CD14-positive monocyte (primary cell): ENCODE results near the gene KASH5. TPM values are rescaled to one million over a fixed set of nuclear protein-coding genes. Genes with fewer than 3 reads are reported as not detected.

Experiments used
- DNase-seq, 3 donors: peaks; one replicate each; pipeline ENCODE4 v3.0.0-alpha.2; 2011 to 2022
- H2AFZ ChIP-seq: 2 replicates; pipeline ENCODE4 v1.6.0; 2012; ENCODE audit warnings: mild to moderate bottlenecking, low read depth, low read length, inconsistent platforms; ENCODE audit not compliant: insufficient read depth, poor library complexity, severe bottlenecking
- H3K27ac ChIP-seq, 2 donors: 1 replicate in 1 of 2; 2 replicates in 1 of 2; pipeline ENCODE4 v1.5.1; 2012 to 2013; ENCODE audit warnings: low read length in 2 of 2, control low read depth in 1 of 2, inconsistent platforms in 1 of 2, low read depth in 1 of 2, mild to moderate bottlenecking in 1 of 2
- H3K27me3 ChIP-seq, 2 donors: one replicate each; pipeline versions ENCODE4 v1.6.0 to v1.6.1; 2011 to 2013; ENCODE audit warnings: low read length in 2 of 2; ENCODE audit not compliant: control insufficient read depth in 2 of 2, insufficient read depth in 2 of 2
- H3K36me3 ChIP-seq, 2 donors: replicated peaks in 1 of 2; 1 replicate in 1 of 2; 2 replicates in 1 of 2; pipeline versions ENCODE4 v1.5.1 to v1.6.1; 2012 to 2013; ENCODE audit warnings: low read length in 2 of 2, control low read depth in 1 of 2, inconsistent platforms in 1 of 2, mild to moderate bottlenecking in 1 of 2; ENCODE audit not compliant: insufficient read depth in 2 of 2, control insufficient read depth in 1 of 2
- H3K4me1 ChIP-seq, 2 donors: 1 replicate in 1 of 2; 2 replicates in 1 of 2; pipeline versions ENCODE4 v1.5.1 to v1.6.1; 2012 to 2013; ENCODE audit warnings: low read length in 2 of 2, control low read depth in 1 of 2, inconsistent platforms in 1 of 2, mild to moderate bottlenecking in 1 of 2, moderate library complexity in 1 of 2; ENCODE audit not compliant: insufficient read depth in 2 of 2, control insufficient read depth in 1 of 2
- H3K4me2 ChIP-seq: replicated peaks from 2 replicates; pipeline ENCODE3; 2012; ENCODE audit warnings: low read length, moderate library complexity, mild to moderate bottlenecking; ENCODE audit not compliant: poor library complexity, severe bottlenecking; ENCODE audit errors: extremely low read depth
- H3K4me3 ChIP-seq, 3 experiments: fragments of 200-600 bp in 1 of 3; sonication (generic) in 1 of 3; replicated peaks in 1 of 3; 1 replicate in 2 of 3; 2 replicates in 1 of 3; pipeline ENCODE4 v1.5.1; 2011 to 2013; ENCODE audit warnings: low read length in 3 of 3, mild to moderate bottlenecking in 3 of 3, control low read depth in 2 of 3, low read depth in 2 of 3, inconsistent platforms in 1 of 3, moderate library complexity in 1 of 3
- H3K79me2 ChIP-seq: 2 replicates; pipeline ENCODE4 v1.6.0; 2012; ENCODE audit warnings: mild to moderate bottlenecking, control low read depth, inconsistent platforms, low read length, moderate library complexity; ENCODE audit not compliant: insufficient read depth
- H3K9ac ChIP-seq: 2 replicates; pipeline ENCODE4 v1.6.0; 2017; ENCODE audit warnings: low read length, mild to moderate bottlenecking; ENCODE audit not compliant: insufficient read depth, poor library complexity, severe bottlenecking
- H3K9me3 ChIP-seq, 2 donors: replicated peaks in 1 of 2; 1 replicate in 1 of 2; 2 replicates in 1 of 2; pipeline versions ENCODE4 v1.5.1 to v1.6.1; 2012 to 2013; ENCODE audit warnings: low read length in 2 of 2, control low read depth in 1 of 2; ENCODE audit not compliant: control insufficient read depth in 1 of 2, insufficient read depth in 1 of 2
- H4K20me1 ChIP-seq: 2 replicates; pipeline ENCODE4 v1.6.0; 2012; ENCODE audit warnings: mild to moderate bottlenecking, low read length, control low read depth, moderate library complexity; ENCODE audit not compliant: insufficient read depth
- H3K27ac Mint-ChIP-seq, 7 donors: one replicate each; pipeline ENCODE4 v1.8.0; 2020; ENCODE audit warnings: mild to moderate bottlenecking in 7 of 7, mixed read lengths in 7 of 7, moderate library complexity in 6 of 7, inconsistent platforms in 2 of 7
- H3K27me3 Mint-ChIP-seq, 3 donors: one replicate each; pipeline ENCODE4 v1.8.0; 2021 to 2022; ENCODE audit warnings: low read depth in 3 of 3, mild to moderate bottlenecking in 3 of 3, mixed read lengths in 3 of 3, moderate library complexity in 3 of 3, inconsistent platforms in 1 of 3
- H3K36me3 Mint-ChIP-seq, 2 donors: one replicate each; pipeline ENCODE4 v1.8.0; 2020; ENCODE audit warnings: mixed read lengths in 2 of 2, inconsistent platforms in 1 of 2, mild to moderate bottlenecking in 1 of 2
- H3K4me1 Mint-ChIP-seq: one replicate; pipeline ENCODE4 v1.8.0; 2020; ENCODE audit warnings: mild to moderate bottlenecking, mixed read lengths
- H3K4me3 Mint-ChIP-seq, 2 donors: one replicate each; pipeline ENCODE4 v1.8.0; 2020; ENCODE audit warnings: mild to moderate bottlenecking in 2 of 2, mixed read lengths in 2 of 2, moderate library complexity in 1 of 2
- H3K9me3 Mint-ChIP-seq, 7 donors: one replicate each; pipeline ENCODE4 v1.8.0; 2020 to 2022; ENCODE audit warnings: mixed read lengths in 7 of 7, mild to moderate bottlenecking in 6 of 7, moderate library complexity in 6 of 7, inconsistent platforms in 2 of 7
- WGBS: methylation state at CpG from one replicate; pipeline ENCODE4 v1.1.5; 2013; ENCODE audit warnings: missing lambda C conversion rate; ENCODE audit not compliant: insufficient coverage; 5-methylcytosine and 5-hydroxymethylcytosine counted together
- intact Hi-C, 2 donors: fragments of 100-400 bp; cut with micrococcal nuclease; formaldehyde crosslinking; loops; one replicate each; pipeline versions ENCODE4 v1.15.0 to v1.15.1; 2023
- polyA plus RNA-seq, 3 donors: library from polyadenylated mRNA; depleted of rRNA in 1 of 3; unstranded in 2 of 3; stranded (reverse) in 1 of 3; fragments of 300-500 nt in 2 of 3; fragments of >200 nt in 1 of 3; fragmentation: Illumina TruSeq in 2 of 3; gene quantifications; 1 replicate in 2 of 3; 2 replicates in 1 of 3; pipeline ENCODE4 v1.2.3, GENCODE V29; 2012 to 2021
- TF ChIP-seq, protein P1 (sequence below): fragments of 200-600 bp; IDR thresholded peaks from one replicate; pipeline ENCODE4 v1.8.0; 2022; ENCODE audit warnings: antibody characterized with exemption, mild to moderate bottlenecking

KASH5 gene
- polyA plus RNA-seq, 3 donors: not detected

DNA sequence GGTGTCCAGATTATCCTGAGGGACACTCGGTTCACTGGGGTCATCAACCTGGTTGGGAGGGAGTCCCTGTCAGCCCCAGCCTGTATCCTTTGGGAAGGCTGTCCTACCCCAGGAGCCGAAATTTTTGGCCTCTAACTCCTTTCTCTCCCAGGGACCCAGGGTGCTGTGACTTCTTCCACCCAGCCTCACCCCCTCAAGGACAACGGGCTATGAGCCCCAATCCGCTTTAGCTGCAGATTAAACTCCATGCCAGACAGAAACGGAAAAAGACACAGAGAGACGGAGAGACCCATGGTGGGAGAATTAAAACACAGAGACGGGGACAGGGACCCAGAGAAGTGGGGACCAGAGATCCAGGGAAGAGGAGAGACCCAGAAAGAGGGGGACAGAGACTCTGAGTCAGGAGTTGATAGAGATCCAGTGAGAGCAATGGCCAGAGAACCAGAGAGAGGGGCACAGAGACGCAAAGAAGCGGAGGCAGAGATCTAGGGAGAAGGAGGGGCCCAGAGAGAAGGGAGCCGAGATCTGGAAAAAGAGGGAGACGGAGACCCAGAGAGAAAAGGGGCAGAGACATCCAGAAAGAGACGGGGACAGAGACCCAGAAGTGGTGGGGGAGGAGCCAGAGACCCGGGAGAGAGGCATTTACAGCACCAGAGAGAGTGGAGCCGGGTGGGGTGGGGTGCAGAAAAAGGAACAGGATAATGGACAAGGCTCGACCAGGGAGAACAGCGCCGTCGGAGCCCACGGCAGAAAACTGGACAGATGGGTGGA lies 52.6 kb downstream of the KASH5 start:
- Histone ChIP-seq H3K4me3 (no peak overlapping the region), H3K27ac (no peak overlapping the region), H3K27me3 (peaks cover 63 to 68% of the 10 kb centered on the region in 2 donors), H3K79me2 (no peaks in the 10 kb centered on the region), H3K4me1 (peaks cover 38 to 47% of the 10 kb centered on the region in 2 donors), H3K36me3 (no peaks in the 10 kb centered on the region), H2AFZ (no peak overlapping the region), H3K9me3 (peaks cover 0 to 31% of the 10 kb centered on the region in 2 donors), H4K20me1 (no peaks in the 10 kb centered on the region), H3K9ac (no peak overlapping the region), H3K4me2 (peak overlapping the region; percentile 100)
- H3K27ac Mint-ChIP-seq: no peak overlapping the region
- 30% methylated on average over 14 of the region's 19 CpGs for WGBS
- intact Hi-C loops: loop anchor here in 1 of 2 donors (5.0 kb wide), 1 partner anchor 48 kb away; no protein-coding TSS in a partner anchor
- H3K36me3 Mint-ChIP-seq: peaks cover 10 to 17% of the 10 kb centered on the region in 2 donors
- H3K4me3 Mint-ChIP-seq: peak overlapping the region; percentile 47 to 89
- peaks cover 0 to 37% (median 24%) of the 10 kb centered on the region in 7 donors for H3K9me3 Mint-ChIP-seq
- no peak for DNase-seq
- H3K4me1 Mint-ChIP-seq: peaks cover 43% of the 10 kb centered on the region
- TF ChIP-seq, protein P1, sequence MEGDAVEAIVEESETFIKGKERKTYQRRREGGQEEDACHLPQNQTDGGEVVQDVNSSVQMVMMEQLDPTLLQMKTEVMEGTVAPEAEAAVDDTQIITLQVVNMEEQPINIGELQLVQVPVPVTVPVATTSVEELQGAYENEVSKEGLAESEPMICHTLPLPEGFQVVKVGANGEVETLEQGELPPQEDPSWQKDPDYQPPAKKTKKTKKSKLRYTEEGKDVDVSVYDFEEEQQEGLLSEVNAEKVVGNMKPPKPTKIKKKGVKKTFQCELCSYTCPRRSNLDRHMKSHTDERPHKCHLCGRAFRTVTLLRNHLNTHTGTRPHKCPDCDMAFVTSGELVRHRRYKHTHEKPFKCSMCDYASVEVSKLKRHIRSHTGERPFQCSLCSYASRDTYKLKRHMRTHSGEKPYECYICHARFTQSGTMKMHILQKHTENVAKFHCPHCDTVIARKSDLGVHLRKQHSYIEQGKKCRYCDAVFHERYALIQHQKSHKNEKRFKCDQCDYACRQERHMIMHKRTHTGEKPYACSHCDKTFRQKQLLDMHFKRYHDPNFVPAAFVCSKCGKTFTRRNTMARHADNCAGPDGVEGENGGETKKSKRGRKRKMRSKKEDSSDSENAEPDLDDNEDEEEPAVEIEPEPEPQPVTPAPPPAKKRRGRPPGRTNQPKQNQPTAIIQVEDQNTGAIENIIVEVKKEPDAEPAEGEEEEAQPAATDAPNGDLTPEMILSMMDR: no peak
- peaks cover 66 to 73% (median 69%) of the 10 kb centered on the region in 3 donors for H3K27me3 Mint-ChIP-seq

DNA sequence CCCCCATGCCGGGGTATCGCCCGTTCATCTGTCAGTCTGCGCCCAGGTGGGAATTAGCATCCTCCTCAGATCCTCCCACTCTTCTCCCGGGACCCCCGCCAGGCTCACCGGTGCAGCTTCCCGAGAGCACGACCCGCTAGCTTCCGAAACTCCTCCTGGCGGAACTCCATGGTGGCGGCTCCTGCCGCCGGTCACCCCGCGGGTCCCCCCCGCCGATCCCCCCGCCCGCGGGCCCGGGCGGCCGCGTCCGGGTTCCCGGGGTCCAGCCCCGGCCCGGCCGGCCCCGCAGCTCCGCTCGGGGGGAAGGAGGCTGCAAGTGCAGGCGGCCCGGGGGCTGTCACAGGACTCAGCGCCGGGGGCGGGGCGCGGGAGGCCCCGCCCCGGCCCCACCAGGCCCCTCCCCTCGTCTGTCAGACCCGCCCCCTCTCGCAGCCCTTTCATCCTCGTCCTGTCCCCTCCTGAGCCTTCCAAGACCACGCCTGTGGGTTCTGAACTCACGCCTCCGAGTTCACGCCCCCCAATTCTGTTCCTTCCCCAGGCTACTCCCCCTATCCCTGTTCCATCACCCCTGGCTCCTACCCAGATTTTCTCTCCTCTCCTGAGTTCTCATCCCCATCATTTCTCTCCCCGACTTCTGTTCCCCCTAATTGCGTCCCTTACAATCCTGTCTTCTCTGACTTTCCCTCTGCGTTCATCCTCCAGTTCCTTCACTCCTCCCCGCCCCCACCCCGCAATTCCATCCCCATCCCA lies 53.3 kb downstream of the KASH5 start, which contains the start of gene SLC17A7:
Gene SLC17A7 (minus strand): TSS at position 318 of the 750 bp plus-strand sequence. CDS start 148 bp downstream, at position 170.
- H3K27ac Mint-ChIP-seq: peak within 1 kb of the TSS in 1 of 7 donors; percentile 36
- peak within 1 kb of the TSS in 1 of 3 experiments; percentile 95 for H3K4me3 ChIP-seq
- no peak within 1 kb of the TSS for H3K9ac ChIP-seq
- H3K36me3 ChIP-seq: peaks cover 0 to 1% of the 10 kb centered on the region in 2 donors
- H3K4me1 ChIP-seq: peaks cover 40 to 49% of the 10 kb centered on the region in 2 donors
- peak within 1 kb of the TSS; percentile 99 for H2AFZ ChIP-seq
- H4K20me1 ChIP-seq: no peaks in the 10 kb centered on the region
- WGBS: 7% methylated on average over 46 of the region's 56 CpGs
- DNase-seq: peak in 1 of 3 donors; percentile 23
- peaks cover 59 to 65% (median 61%) of the 10 kb centered on the region in 3 donors for H3K27me3 Mint-ChIP-seq
- H3K4me3 Mint-ChIP-seq: peak within 1 kb of the TSS; percentile 80 to 89
- peaks cover 0 to 31% (median 18%) of the 10 kb centered on the region in 7 donors for H3K9me3 Mint-ChIP-seq
- TF ChIP-seq, protein P1: no peak
- H3K4me1 Mint-ChIP-seq: peaks cover 45% of the 10 kb centered on the region
- H3K36me3 Mint-ChIP-seq: peaks cover 16 to 17% of the 10 kb centered on the region in 2 donors
- H3K27ac ChIP-seq: no peak within 1 kb of the TSS
- no peaks in the 10 kb centered on the region for H3K79me2 ChIP-seq
- peaks cover 57 to 60% of the 10 kb centered on the region in 2 donors for H3K27me3 ChIP-seq
- intact Hi-C loops: loop anchor here in 1 of 2 donors (5.0 kb wide), 1 partner anchor 49 kb away; no protein-coding TSS in a partner anchor
- H3K4me2 ChIP-seq: peak within 1 kb of the TSS; percentile 100
- peaks cover 0 to 25% of the 10 kb centered on the region in 2 donors for H3K9me3 ChIP-seq
